Activated CD8-positive, alpha-beta memory T cell treated with anti-CD3 and anti-CD28 coated beads for 24 hours (primary cell): ENCODE results near the gene IDUA.
"Not testable (repeated sequence)": the region's sequence is repeated elsewhere in the genome, so short reads cannot be mapped to it uniquely, and the experiment has no call there.

ENCODE experiments used
- DNase-seq: peaks from one replicate; pipeline ENCODE4 v3.0.0-alpha.2; 2020

IDUA gene

GRCh38 chr4:968221-968620, 18.6 kb upstream of the IDUA start:
- DNase-seq, result no peak

GRCh38 chr4:968621-969394, 18.0 kb upstream of the IDUA start:
- DNase-seq, result no peak

- peak; percentile 71 for DNase-seq
Measured at GRCh38 chr4:970046-970745, 16.6 kb upstream of the IDUA start.

GRCh38 chr4:970854-971520, 15.9 kb upstream of the IDUA start:
- no peak for DNase-seq

GRCh38 chr4:971666-972500, 15.0 kb upstream of the IDUA start:
- DNase-seq, result no peak

- DNase-seq, result peak; percentile 83
Measured at GRCh38 chr4:972651-973424, 14.0 kb upstream of the IDUA start.

GRCh38 chr4:973431-974397, 13.1 kb upstream of the IDUA start, which contains the start of gene DGKQ:
Gene DGKQ, minus strand, starts transcription at chr4:973569. Its CDS starts 87 bp downstream, at chr4:973482.
- DNase-seq, result peak; percentile 95

- DNase-seq, result no peak
Measured at GRCh38 chr4:974668-975067, 12.2 kb upstream of the IDUA start.

- DNase-seq, result not testable (repeated sequence)
Measured at GRCh38 chr4:976016-976415, 10.8 kb upstream of the IDUA start.

GRCh38 chr4:978957-979701, 7.7 kb upstream of the IDUA start:
- DNase-seq, result no peak

- no peak for DNase-seq
Measured at GRCh38 chr4:982291-982690, 4.6 kb upstream of the IDUA start.

GRCh38 chr4:982814-983213, 4.0 kb upstream of the IDUA start:
- no peak for DNase-seq

- DNase-seq, result no peak
Measured at GRCh38 chr4:984336-985054, 2.3 kb upstream of the IDUA start.

GRCh38 chr4:985123-985830, 1.6 kb upstream of the IDUA start:
- DNase-seq, result peak; percentile 85

- DNase-seq, result no peak
Measured at GRCh38 chr4:986428-986878, 391 bp upstream of the IDUA start.

- no peak for DNase-seq
Measured at GRCh38 chr4:987624-988513, 1.0 kb downstream of the IDUA start.
